NT2/D1 (cell line): ENCODE measurements around the gene MORN5.

ENCODE experiments used
- DNase-seq: peaks from one replicate; pipeline ENCODE4 v3.0.0-alpha.2; 2011; ENCODE audit warnings: low read depth, low spot score
- H3K27me3 ChIP-seq: 2 replicates; pipeline ENCODE4 v1.6.0; 2011; ENCODE audit warnings: mild to moderate bottlenecking; ENCODE audit not compliant: insufficient read length, insufficient read depth
- H3K36me3 ChIP-seq: 2 replicates; pipeline ENCODE4 v1.6.1; 2011; ENCODE audit warnings: mild to moderate bottlenecking, low read length, mixed read lengths; ENCODE audit not compliant: insufficient read depth, insufficient read length
- H3K4me1 ChIP-seq: 2 replicates; pipeline ENCODE4 v1.5.1; 2011; ENCODE audit not compliant: insufficient read depth, insufficient read length
- H3K4me3 ChIP-seq: 2 replicates; pipeline ENCODE4 v1.5.1; 2011; ENCODE audit warnings: low read depth; ENCODE audit not compliant: insufficient read length
- H3K9ac ChIP-seq: 2 replicates; pipeline ENCODE4 v1.6.0; 2011; ENCODE audit warnings: low read depth; ENCODE audit not compliant: insufficient read length
- H3K9me3 ChIP-seq: 2 replicates; pipeline ENCODE4 v1.5.1; 2011; ENCODE audit warnings: mild to moderate bottlenecking, low read length; ENCODE audit not compliant: insufficient read depth
- SUZ12 ChIP-seq: IDR thresholded peaks from 2 replicates; pipeline ENCODE4 v1.6.1; 2011; ENCODE audit not compliant: insufficient read length, insufficient read depth; ENCODE audit errors: extremely low read depth
- YY1 ChIP-seq: IDR thresholded peaks from 2 replicates; pipeline ENCODE4 v1.6.1; 2011; ENCODE audit not compliant: insufficient read length, insufficient read depth
- ZNF274 ChIP-seq: IDR thresholded peaks from 2 replicates; pipeline ENCODE4 v1.6.1; 2011; ENCODE audit warnings: mild to moderate bottlenecking, low read depth, low read length

Gene MORN5

GRCh38 chr9:122130837-122131236 lies 28.9 kb upstream of the MORN5 start:
- Histone ChIP-seq H3K4me3 (no peak overlapping the region), H3K36me3 (no peaks in the 10 kb centered on the region), H3K4me1 (peaks cover 40% of the 10 kb centered on the region), H3K9ac (peak overlapping the region; percentile 29), H3K9me3 (no peaks in the 10 kb centered on the region), H3K27me3 (peaks cover 69% of the 10 kb centered on the region)
- no peak for DNase-seq
- no peak for TF ChIP-seq ZNF274
- no peak for TF ChIP-seq SUZ12
- TF ChIP-seq YY1: no peak

- Histone ChIP-seq H3K36me3 (no peaks in the 10 kb centered on the region), H3K9ac (peak overlapping the region; percentile 29), H3K4me3 (no peak overlapping the region), H3K9me3 (no peaks in the 10 kb centered on the region), H3K27me3 (peaks cover 65% of the 10 kb centered on the region), H3K4me1 (peaks cover 34% of the 10 kb centered on the region)
- no peak for TF ChIP-seq YY1
- no peak for TF ChIP-seq ZNF274
- TF ChIP-seq SUZ12: no peak
- DNase-seq: no peak
Measured at GRCh38 chr9:122131401-122132001, 28.2 kb upstream of the MORN5 start.

- peaks cover 31% of the 10 kb centered on the region for H3K4me1 ChIP-seq
- peaks cover 54% of the 10 kb centered on the region for H3K27me3 ChIP-seq
Measured at GRCh38 chr9:122132539-122132938, 27.2 kb upstream of the MORN5 start.

GRCh38 chr9:122133263-122133983 lies 26.3 kb upstream of the MORN5 start:
- Histone ChIP-seq H3K9ac (no peak overlapping the region), H3K9me3 (no peaks in the 10 kb centered on the region), H3K27me3 (peaks cover 53% of the 10 kb centered on the region), H3K36me3 (no peaks in the 10 kb centered on the region), H3K4me1 (peaks cover 28% of the 10 kb centered on the region), H3K4me3 (no peak overlapping the region)
- no peak for DNase-seq
- TF ChIP-seq SUZ12 (no peak), YY1 (no peak), ZNF274 (no peak)

More at GRCh38 chr9:122132539-122132938, 27.2 kb upstream of the MORN5 start:
- no peak for DNase-seq
- H3K36me3 ChIP-seq: no peaks in the 10 kb centered on the region
- H3K4me3 ChIP-seq: no peak overlapping the region
- TF ChIP-seq SUZ12: no peak
- TF ChIP-seq ZNF274: no peak
- no peak for TF ChIP-seq YY1
- no peak overlapping the region for H3K9ac ChIP-seq
- no peaks in the 10 kb centered on the region for H3K9me3 ChIP-seq

GRCh38 chr9:122133984-122134535 lies 25.6 kb upstream of the MORN5 start:
- Histone ChIP-seq H3K9me3 (no peaks in the 10 kb centered on the region), H3K27me3 (peaks cover 53% of the 10 kb centered on the region), H3K9ac (no peak overlapping the region), H3K36me3 (no peaks in the 10 kb centered on the region), H3K4me1 (peaks cover 30% of the 10 kb centered on the region), H3K4me3 (no peak overlapping the region)
- TF ChIP-seq SUZ12 (no peak), YY1 (no peak), ZNF274 (no peak)
- DNase-seq: no peak

- H3K4me1 ChIP-seq: peaks cover 31% of the 10 kb centered on the region
- H3K9me3 ChIP-seq: no peaks in the 10 kb centered on the region
- no peak for DNase-seq
- peak overlapping the region; percentile 34 for H3K9ac ChIP-seq
- H3K4me3 ChIP-seq: no peak overlapping the region
- H3K36me3 ChIP-seq: no peaks in the 10 kb centered on the region
- H3K27me3 ChIP-seq: peaks cover 43% of the 10 kb centered on the region
- no peak for TF ChIP-seq SUZ12
- TF ChIP-seq ZNF274: no peak
- no peak for TF ChIP-seq YY1
Measured at GRCh38 chr9:122134822-122135528, 24.7 kb upstream of the MORN5 start.

GRCh38 chr9:122135529-122135859 lies 24.2 kb upstream of the MORN5 start:
- no peak overlapping the region for H3K4me3 ChIP-seq
- peaks cover 40% of the 10 kb centered on the region for H3K27me3 ChIP-seq
- H3K36me3 ChIP-seq: no peaks in the 10 kb centered on the region
- peaks cover 31% of the 10 kb centered on the region for H3K4me1 ChIP-seq
- DNase-seq: no peak
- H3K9ac ChIP-seq: no peak overlapping the region
- no peaks in the 10 kb centered on the region for H3K9me3 ChIP-seq
- TF ChIP-seq YY1: no peak
- no peak for TF ChIP-seq ZNF274
- TF ChIP-seq SUZ12: no peak
